ENCODE measurements around the gene LACTBL1. TPM values are rescaled to one million over a fixed set of nuclear protein-coding genes. Genes with fewer than 3 reads are reported as not detected.
"Not testable (repeated sequence)": the region's sequence is repeated elsewhere in the genome, so short reads cannot be mapped to it uniquely, and the experiment has no call there.

Gene LACTBL1
- total RNA-seq, 1 donor from 2014 or later: not detected

- H3K27me3 ChIP-seq (ENCODE audit: control insufficient read depth, insufficient read depth, low read length): peaks cover 17% of the 10 kb centered on the region
- H3K36me3 ChIP-seq (ENCODE audit: control insufficient read depth, insufficient read depth, low read length): no peaks in the 10 kb centered on the region
- no peak overlapping the region for H3K4me3 ChIP-seq (ENCODE audit: low read depth, low read length)
- DNase-seq (ENCODE audit: low read depth) (no peak), FAIRE-seq (no peak)
- TF ChIP-seq, protein P1, sequence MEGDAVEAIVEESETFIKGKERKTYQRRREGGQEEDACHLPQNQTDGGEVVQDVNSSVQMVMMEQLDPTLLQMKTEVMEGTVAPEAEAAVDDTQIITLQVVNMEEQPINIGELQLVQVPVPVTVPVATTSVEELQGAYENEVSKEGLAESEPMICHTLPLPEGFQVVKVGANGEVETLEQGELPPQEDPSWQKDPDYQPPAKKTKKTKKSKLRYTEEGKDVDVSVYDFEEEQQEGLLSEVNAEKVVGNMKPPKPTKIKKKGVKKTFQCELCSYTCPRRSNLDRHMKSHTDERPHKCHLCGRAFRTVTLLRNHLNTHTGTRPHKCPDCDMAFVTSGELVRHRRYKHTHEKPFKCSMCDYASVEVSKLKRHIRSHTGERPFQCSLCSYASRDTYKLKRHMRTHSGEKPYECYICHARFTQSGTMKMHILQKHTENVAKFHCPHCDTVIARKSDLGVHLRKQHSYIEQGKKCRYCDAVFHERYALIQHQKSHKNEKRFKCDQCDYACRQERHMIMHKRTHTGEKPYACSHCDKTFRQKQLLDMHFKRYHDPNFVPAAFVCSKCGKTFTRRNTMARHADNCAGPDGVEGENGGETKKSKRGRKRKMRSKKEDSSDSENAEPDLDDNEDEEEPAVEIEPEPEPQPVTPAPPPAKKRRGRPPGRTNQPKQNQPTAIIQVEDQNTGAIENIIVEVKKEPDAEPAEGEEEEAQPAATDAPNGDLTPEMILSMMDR (IDR thresholded peaks at IDR 0.05; ENCODE audit: insufficient read depth, low read length, severe bottlenecking): no peak
Observed at GRCh38 chr1:22951796-22952195, 20.9 kb downstream of the LACTBL1 start.

GRCh38 chr1:22949822-22950331 is 22.8 kb downstream of the LACTBL1 start:
- Histone ChIP-seq H3K4me3 (ENCODE audit: low read depth, low read length) (no peak overlapping the region), H3K27me3 (ENCODE audit: control insufficient read depth, insufficient read depth, low read length) (peaks cover 15% of the 10 kb centered on the region), H3K36me3 (ENCODE audit: control insufficient read depth, insufficient read depth, low read length) (no peaks in the 10 kb centered on the region)
- TF ChIP-seq, protein P1 (IDR thresholded peaks at IDR 0.05; ENCODE audit: insufficient read depth, low read length, severe bottlenecking): no peak
- DNase-seq (ENCODE audit: low read depth) (no peak), FAIRE-seq (no peak)

DNA sequence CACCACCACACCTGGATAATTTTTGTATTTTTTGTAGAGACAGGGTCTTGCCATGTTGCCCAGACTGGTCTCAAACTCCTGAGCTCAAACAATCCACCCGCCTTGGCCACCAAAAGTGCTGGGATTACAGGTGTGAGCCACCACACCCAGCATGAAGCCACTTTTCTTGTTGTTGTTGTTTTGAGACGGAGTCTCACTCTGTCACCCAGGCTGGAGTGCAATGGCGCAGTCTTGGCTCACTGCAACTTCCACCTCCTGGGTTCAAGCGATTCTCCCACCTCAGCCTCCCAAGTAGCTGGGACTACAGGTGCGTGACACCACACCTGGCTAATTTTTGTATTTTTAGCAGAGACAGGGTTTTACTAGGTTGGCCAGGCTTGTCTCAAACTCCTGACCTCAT is 27.5 kb downstream of the LACTBL1 start:
- not testable (repeated sequence) for H3K4me3 ChIP-seq (ENCODE audit: low read depth, low read length); H3K27me3 ChIP-seq (ENCODE audit: control insufficient read depth, insufficient read depth, low read length); DNase-seq (ENCODE audit: low read depth); FAIRE-seq; H3K36me3 ChIP-seq (ENCODE audit: control insufficient read depth, insufficient read depth, low read length)

DNA sequence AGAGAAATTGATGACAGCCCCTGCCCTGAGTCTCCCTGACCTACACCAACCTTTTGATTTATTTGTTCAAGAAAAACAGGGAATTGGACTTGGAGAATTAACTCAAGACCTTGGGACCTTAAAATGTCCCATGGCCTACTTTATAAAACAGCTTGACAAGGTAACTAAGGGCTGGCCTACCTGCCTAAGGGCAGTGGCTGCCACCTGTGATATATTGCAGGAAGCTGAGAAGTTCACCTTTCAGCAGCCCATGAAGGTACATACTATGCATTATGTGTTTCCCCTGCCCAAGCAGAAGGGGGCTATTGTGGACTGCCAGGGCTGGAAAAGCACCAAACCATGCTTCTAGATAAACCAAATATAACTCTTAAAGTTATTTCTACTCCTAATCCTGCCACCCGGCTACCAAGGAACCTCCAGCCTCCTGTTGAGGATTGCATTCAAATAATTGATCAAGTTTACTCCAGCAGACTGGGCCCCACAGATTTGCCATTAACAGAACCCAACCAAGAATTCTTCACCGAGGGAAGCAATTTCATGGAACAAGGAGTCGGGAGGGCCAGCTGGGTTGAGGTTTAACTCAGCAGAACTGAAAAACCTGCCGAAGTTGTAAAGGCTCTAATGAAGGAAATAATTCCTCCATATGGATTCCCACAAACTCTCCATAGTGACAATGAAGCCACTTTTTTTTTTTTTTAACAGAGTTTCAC is 28.2 kb downstream of the LACTBL1 start:
- no peak overlapping the region for H3K4me3 ChIP-seq (ENCODE audit: low read depth, low read length)
- no peak for DNase-seq (ENCODE audit: low read depth)
- TF ChIP-seq, protein P1 (IDR thresholded peaks at IDR 0.05; ENCODE audit: insufficient read depth, low read length, severe bottlenecking): no peak
- H3K27me3 ChIP-seq (ENCODE audit: control insufficient read depth, insufficient read depth, low read length): peaks cover 2% of the 10 kb centered on the region
- FAIRE-seq: no peak
- no peaks in the 10 kb centered on the region for H3K36me3 ChIP-seq (ENCODE audit: control insufficient read depth, insufficient read depth, low read length)

DNA sequence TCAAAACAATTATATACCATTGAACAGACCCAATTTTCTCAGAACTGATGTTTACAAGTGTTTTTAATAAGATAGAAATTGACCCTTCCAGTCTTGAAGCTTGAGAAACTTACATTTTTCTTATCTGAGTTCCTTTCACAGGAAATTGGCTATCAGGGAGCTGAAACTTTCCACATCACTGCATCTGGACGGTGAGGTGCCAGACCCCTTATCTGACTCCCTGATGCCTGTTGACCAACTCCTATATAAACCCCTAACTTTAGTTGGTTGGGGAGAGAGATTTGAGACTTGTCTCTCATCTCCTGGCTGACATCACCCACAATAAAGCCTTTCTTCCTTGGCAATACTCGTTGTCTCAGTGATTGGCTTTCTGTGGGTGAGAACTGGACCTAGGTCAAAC is 31.4 kb downstream of the LACTBL1 start:
- FAIRE-seq: no peak

DNA sequence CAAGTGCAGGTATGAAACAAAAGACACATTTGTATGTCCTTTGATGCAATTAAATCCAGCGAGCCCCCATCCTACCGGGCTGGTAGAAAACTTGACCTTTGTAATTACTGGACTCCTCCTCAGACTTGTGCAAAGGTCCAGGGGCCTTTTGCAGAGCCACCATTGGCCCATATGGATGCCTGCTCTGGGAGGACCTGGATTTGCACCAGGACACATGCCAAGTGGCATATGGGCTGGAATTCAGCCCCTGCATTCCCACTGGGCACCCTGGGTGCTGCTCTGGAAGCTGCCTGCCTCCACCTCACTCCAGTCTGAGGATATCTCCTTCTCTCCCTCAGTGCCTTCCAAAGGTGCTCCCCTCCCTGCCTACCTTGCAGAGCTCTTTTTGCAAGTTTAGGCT is 36.0 kb downstream of the LACTBL1 start:
- no peaks in the 10 kb centered on the region for H3K27me3 ChIP-seq (ENCODE audit: control insufficient read depth, insufficient read depth, low read length)
- no peaks in the 10 kb centered on the region for H3K36me3 ChIP-seq (ENCODE audit: control insufficient read depth, insufficient read depth, low read length)
- FAIRE-seq (no peak), DNase-seq (ENCODE audit: low read depth) (no peak)
- no peak overlapping the region for H3K4me3 ChIP-seq (ENCODE audit: low read depth, low read length)
- TF ChIP-seq, protein P1 (IDR thresholded peaks at IDR 0.05; ENCODE audit: insufficient read depth, low read length, severe bottlenecking): no peak

More for the DNA sequence above, 31.4 kb downstream of the LACTBL1 start:
- TF ChIP-seq, protein P1 (IDR thresholded peaks at IDR 0.05; ENCODE audit: insufficient read depth, low read length, severe bottlenecking): no peak
- H3K4me3 ChIP-seq (ENCODE audit: low read depth, low read length): no peak overlapping the region
- no peaks in the 10 kb centered on the region for H3K36me3 ChIP-seq (ENCODE audit: control insufficient read depth, insufficient read depth, low read length)
- peaks cover 2% of the 10 kb centered on the region for H3K27me3 ChIP-seq (ENCODE audit: control insufficient read depth, insufficient read depth, low read length)
- DNase-seq (ENCODE audit: low read depth): no peak
